ENCODE measurements around the gene ARHGAP18. TPM values are rescaled to one million over a fixed set of nuclear protein-coding genes. Genes with fewer than 3 reads are reported as not detected.

Gene ARHGAP18
- total RNA-seq = 1 to 10 TPM; 1.4 to 2.3 TPM
- polyA plus RNA-seq = 1 to 10 TPM in 1 of 3 donors, under 1 TPM in 2; 0.64 to 2.4 (median 0.73) TPM
- total RNA-seq = 1.4 to 10.0 (median 4.5) reads per million in 6 experiments

- DNase-seq = peak; percentile 34 to 79 (median 52)
- peak; percentile 89 to 97 for ATAC-seq
- H3K9me3 Mint-ChIP-seq = no peaks in the 10 kb centered on the region
Observed at GRCh38 chr6:129709769-129710449, at the start of gene ARHGAP18. Gene ARHGAP18, minus strand, starts transcription at chr6:129710177. Its CDS starts 41 bp downstream, at chr6:129710136.

GRCh38 chr6:129755787-129756186 is 45.8 kb upstream of the ARHGAP18 start:
- Mint-ChIP-seq H3K9me3 (no peaks in the 10 kb centered on the region), H3K36me3 (no peaks in the 10 kb centered on the region), H3K4me3 (no peak overlapping the region), H3K27me3 (peaks cover 0 to 4% (median 0%) of the 10 kb centered on the region in 5 donors), H3K27ac (no peak overlapping the region), H3K4me1 (peaks cover 2 to 13% (median 11%) of the 10 kb centered on the region in 4 donors)
- DNase-seq (no peak), ATAC-seq (no peak)
- POLR2A ChIA-PET = no interaction called here

More at GRCh38 chr6:129709769-129710449, at the start of gene ARHGAP18:
- Mint-ChIP-seq H3K27me3 (peaks cover 0 to 12% (median 2%) of the 10 kb centered on the region in 5 donors), H3K4me3 (peak within 1 kb of the TSS; percentile 83 to 98 (median 94)), H3K36me3 (no peaks in the 10 kb centered on the region), H3K27ac (peak within 1 kb of the TSS in 9 of 10 donors; percentile 67 to 92 (median 89)), H3K4me1 (peaks cover 18 to 38% (median 28%) of the 10 kb centered on the region in 4 donors)
- POLR2A ChIA-PET = interaction anchor here (1.0 to 1.9 kb wide), 4 partner anchors 11 to 1897 kb away, joined by 3 to 7 read pairs (median 4); no protein-coding TSS in a partner anchor

- peaks cover 6 to 22% (median 20%) of the 10 kb centered on the region in 4 donors for H3K4me1 Mint-ChIP-seq
- no peak overlapping the region for H3K4me3 Mint-ChIP-seq
- H3K27ac Mint-ChIP-seq = no peak overlapping the region
- H3K36me3 Mint-ChIP-seq = no peaks in the 10 kb centered on the region
- H3K27me3 Mint-ChIP-seq = no peaks in the 10 kb centered on the region
- POLR2A ChIA-PET = no interaction called here
- no peak for ATAC-seq
- H3K9me3 Mint-ChIP-seq = no peaks in the 10 kb centered on the region
- no peak for DNase-seq
Observed at GRCh38 chr6:129754750-129755149, 44.8 kb upstream of the ARHGAP18 start.

GRCh38 chr6:129753422-129753821 is 43.4 kb upstream of the ARHGAP18 start:
- ATAC-seq = no peak
- POLR2A ChIA-PET = interaction anchor here (0.6 kb wide), 1 partner anchor 155 kb away, joined by 3 read pairs; no protein-coding TSS in a partner anchor

GRCh38 chr6:129751384-129751783 is 41.4 kb upstream of the ARHGAP18 start:
- DNase-seq = no peak
- Mint-ChIP-seq H3K36me3 (no peaks in the 10 kb centered on the region), H3K4me1 (peaks cover 14 to 50% (median 44%) of the 10 kb centered on the region in 4 donors), H3K9me3 (no peaks in the 10 kb centered on the region), H3K27ac (peak overlapping the region; percentile 41 to 96 (median 84)), H3K4me3 (peak overlapping the region in 6 of 10 donors; percentile 8 to 52 (median 28)), H3K27me3 (no peaks in the 10 kb centered on the region)
- POLR2A ChIA-PET = no interaction called here
- ATAC-seq = no peak

More at GRCh38 chr6:129753422-129753821, 43.4 kb upstream of the ARHGAP18 start:
- Mint-ChIP-seq H3K4me1 (peaks cover 12 to 35% (median 33%) of the 10 kb centered on the region in 4 donors), H3K27me3 (no peaks in the 10 kb centered on the region), H3K36me3 (no peaks in the 10 kb centered on the region), H3K27ac (no peak overlapping the region), H3K9me3 (no peaks in the 10 kb centered on the region), H3K4me3 (no peak overlapping the region)
- DNase-seq = no peak

- Mint-ChIP-seq H3K4me1 (peaks cover 14 to 52% (median 44%) of the 10 kb centered on the region in 4 donors), H3K27ac (peak overlapping the region; percentile 77 to 98 (median 90)), H3K36me3 (no peaks in the 10 kb centered on the region)
Observed at GRCh38 chr6:129750360-129750759, 40.4 kb upstream of the ARHGAP18 start.

GRCh38 chr6:129749749-129750120 is 39.8 kb upstream of the ARHGAP18 start:
- peak overlapping the region; percentile 55 to 84 (median 78) for H3K4me3 Mint-ChIP-seq
- H3K36me3 Mint-ChIP-seq = no peaks in the 10 kb centered on the region
- ATAC-seq = peak; percentile 67 to 78
- H3K9me3 Mint-ChIP-seq = no peaks in the 10 kb centered on the region
- POLR2A ChIA-PET = interaction anchor here (0.5 to 3.1 kb wide), 9 partner anchors 10 to 1246 kb away, joined by 3 to 17 read pairs (median 4); partner anchors contain the start of genes ARHGAP18 and L3MBTL3
- H3K27ac Mint-ChIP-seq = peak overlapping the region; percentile 77 to 98 (median 90)
- peaks cover 14 to 55% (median 47%) of the 10 kb centered on the region in 4 donors for H3K4me1 Mint-ChIP-seq
- no peaks in the 10 kb centered on the region for H3K27me3 Mint-ChIP-seq
- peak in 4 of 10 donors; percentile 33 to 65 (median 58) for DNase-seq

More at GRCh38 chr6:129750360-129750759, 40.4 kb upstream of the ARHGAP18 start:
- DNase-seq = no peak
- Mint-ChIP-seq H3K9me3 (no peaks in the 10 kb centered on the region), H3K27me3 (no peaks in the 10 kb centered on the region), H3K4me3 (peak overlapping the region in 9 of 10 donors; percentile 74 to 84 (median 78))
- ATAC-seq = no peak
- POLR2A ChIA-PET = interaction anchor here (1.3 to 3.1 kb wide), 4 partner anchors 20 to 269 kb away, joined by 4 to 17 read pairs (median 8); partner anchors contain the start of genes ARHGAP18 and L3MBTL3

GRCh38 chr6:129748901-129749748 is 39.1 kb upstream of the ARHGAP18 start:
- no peaks in the 10 kb centered on the region for H3K27me3 Mint-ChIP-seq
- POLR2A ChIA-PET = interaction anchor here (0.5 to 3.1 kb wide), 10 partner anchors 9 to 1246 kb away, joined by 3 to 17 read pairs (median 4); partner anchors contain the start of genes ARHGAP18 and L3MBTL3

GRCh38 chr6:129748212-129748900 is 38.4 kb upstream of the ARHGAP18 start:
- no peaks in the 10 kb centered on the region for H3K27me3 Mint-ChIP-seq
- POLR2A ChIA-PET = interaction anchor here (0.6 to 3.1 kb wide), 6 partner anchors 10 to 152 kb away, joined by 3 to 17 read pairs (median 3); no protein-coding TSS in a partner anchor
- ATAC-seq (peak; percentile 80 to 83), DNase-seq (peak in 9 of 10 donors; percentile 7 to 67 (median 35))
- H3K4me3 Mint-ChIP-seq = peak overlapping the region; percentile 55 to 84 (median 78)
- no peaks in the 10 kb centered on the region for H3K36me3 Mint-ChIP-seq
- H3K9me3 Mint-ChIP-seq = no peaks in the 10 kb centered on the region
- H3K4me1 Mint-ChIP-seq = peaks cover 16 to 67% (median 53%) of the 10 kb centered on the region in 4 donors
- H3K27ac Mint-ChIP-seq = peak overlapping the region; percentile 77 to 98 (median 90)

More at GRCh38 chr6:129748901-129749748, 39.1 kb upstream of the ARHGAP18 start:
- Mint-ChIP-seq H3K9me3 (no peaks in the 10 kb centered on the region), H3K36me3 (no peaks in the 10 kb centered on the region), H3K27ac (peak overlapping the region; percentile 77 to 98 (median 90)), H3K4me3 (peak overlapping the region; percentile 55 to 84 (median 78)), H3K4me1 (peaks cover 16 to 61% (median 51%) of the 10 kb centered on the region in 4 donors)
- ATAC-seq (no peak), DNase-seq (no peak)

- Mint-ChIP-seq H3K4me3 (peak overlapping the region in 8 of 10 donors; percentile 74 to 83 (median 78)), H3K27me3 (no peaks in the 10 kb centered on the region), H3K4me1 (peaks cover 16 to 68% (median 53%) of the 10 kb centered on the region in 4 donors), H3K36me3 (no peaks in the 10 kb centered on the region), H3K27ac (peak overlapping the region in 8 of 10 donors; percentile 85 to 98 (median 90)), H3K9me3 (no peaks in the 10 kb centered on the region)
- POLR2A ChIA-PET = interaction anchor here (0.6 to 1.1 kb wide), 3 partner anchors 11 to 150 kb away, joined by 3 read pairs; no protein-coding TSS in a partner anchor
- ATAC-seq (no peak), DNase-seq (no peak)
Observed at GRCh38 chr6:129747588-129748112, 37.7 kb upstream of the ARHGAP18 start.

- Mint-ChIP-seq H3K27ac (peak overlapping the region in 5 of 10 donors; percentile 6 to 68 (median 37)), H3K36me3 (no peaks in the 10 kb centered on the region), H3K27me3 (no peaks in the 10 kb centered on the region), H3K4me1 (peaks cover 13 to 49% (median 34%) of the 10 kb centered on the region in 4 donors), H3K9me3 (no peaks in the 10 kb centered on the region), H3K4me3 (no peak overlapping the region)
- POLR2A ChIA-PET = interaction anchor here (1.2 kb wide), 1 partner anchor 276 kb away, joined by 4 read pairs; no protein-coding TSS in a partner anchor
- DNase-seq (no peak), ATAC-seq (no peak)
Observed at GRCh38 chr6:129744880-129745237, 34.9 kb upstream of the ARHGAP18 start.
